ENCODE data around the gene NPY1R.

- TF ChIP-seq SPI1 (IDR thresholded peaks at IDR 0.05; ENCODE audit: low read depth, low read length), result no peak
- TF ChIP-seq POLR2A (IDR thresholded peaks at IDR 0.05; ENCODE audit: low read depth, low read length), result no peak
- no peak for TF ChIP-seq POLR2AphosphoS5 (IDR thresholded peaks at IDR 0.05; ENCODE audit: low read depth, low read length)
- TF ChIP-seq TAF1 (IDR thresholded peaks at IDR 0.05; ENCODE audit: low read depth, low read length), result no peak
- no peak for TF ChIP-seq PAX5 (IDR thresholded peaks at IDR 0.05; ENCODE audit: insufficient read depth, low read length, severe bottlenecking)
These were observed 37.3 kb downstream of the NPY1R start for GRCh38 chr4:163295138-163295537.
